GM23248 (cell line): ENCODE results near the gene KNL1. TPM values are rescaled to one million over a fixed set of nuclear protein-coding genes. Genes with fewer than 3 reads are reported as not detected.
A peak's percentile ranks its signal among the peaks of the same experiment; 100 is the strongest.

Experiments
- DNase-seq: peaks from one replicate; pipeline ENCODE4 v3.0.0-alpha.2; 2015
- H2AFZ ChIP-seq: fragments of 200-600 bp; sonication (generic); 2 replicates; pipeline ENCODE4 v1.6.1; 2016; ENCODE audit warnings: antibody characterized with exemption
- H3F3A ChIP-seq: fragments of 200-600 bp; sonication (generic); 2 replicates; pipeline ENCODE4 v1.6.1; 2016; ENCODE audit warnings: mild to moderate bottlenecking, antibody characterized with exemption, mixed run types; ENCODE audit not compliant: insufficient read depth
- H3K27ac ChIP-seq: fragments of 200-600 bp; sonication (generic); 2 replicates; pipeline ENCODE4 v1.5.1; 2016; ENCODE audit warnings: mild to moderate bottlenecking
- H3K27me3 ChIP-seq: fragments of 200-600 bp; sonication (generic); replicated peaks from 2 replicates; pipeline ENCODE4 v1.6.1; 2016; ENCODE audit warnings: mild to moderate bottlenecking; ENCODE audit not compliant: insufficient read depth
- H3K36me3 ChIP-seq: fragments of 200-600 bp; sonication (generic); 2 replicates; pipeline ENCODE4 v1.6.1; 2016; ENCODE audit warnings: low read depth, mild to moderate bottlenecking
- H3K4me1 ChIP-seq: fragments of 200-600 bp; sonication (generic); 2 replicates; pipeline ENCODE4 v1.6.1; 2016; ENCODE audit warnings: mild to moderate bottlenecking; ENCODE audit not compliant: insufficient read depth
- H3K4me2 ChIP-seq: fragments of 200-600 bp; sonication (generic); one replicate; pipeline ENCODE4 v1.6.1; 2016; ENCODE audit warnings: mild to moderate bottlenecking; ENCODE audit not compliant: unreplicated experiment
- H3K4me3 ChIP-seq: fragments of 200-600 bp; sonication (generic); 2 replicates; pipeline ENCODE4 v1.5.1; 2016; ENCODE audit warnings: mild to moderate bottlenecking
- H3K79me2 ChIP-seq: fragments of 200-600 bp; sonication (generic); 2 replicates; pipeline ENCODE4 v1.6.1; 2016; ENCODE audit warnings: mild to moderate bottlenecking; ENCODE audit not compliant: insufficient read depth
- H3K9ac ChIP-seq: fragments of 200-600 bp; sonication (generic); 2 replicates; pipeline ENCODE4 v1.6.1; 2016; ENCODE audit warnings: mild to moderate bottlenecking
- H3K9me2 ChIP-seq: fragments of 200-600 bp; sonication (generic); 2 replicates; pipeline ENCODE4 v1.6.1; 2016; ENCODE audit warnings: mixed run types, mild to moderate bottlenecking, moderate library complexity; ENCODE audit not compliant: insufficient read depth
- H3K9me3 ChIP-seq: fragments of 200-600 bp; sonication (generic); one replicate; pipeline ENCODE4 v1.6.1; 2017; ENCODE audit warnings: low read depth
- H4K20me1 ChIP-seq: fragments of 200-600 bp; sonication (generic); 2 replicates; pipeline ENCODE4 v1.6.0; 2016; ENCODE audit not compliant: insufficient read depth
- EZH2 ChIP-seq: fragments of 200-600 bp; sonication (generic); IDR thresholded peaks from 2 replicates; pipeline ENCODE4 v1.6.1; 2018; ENCODE audit warnings: antibody characterized with exemption, mild to moderate bottlenecking; ENCODE audit not compliant: insufficient read depth, poor library complexity, severe bottlenecking
- EZH2phosphoT487 ChIP-seq: fragments of 200-600 bp; sonication (generic); IDR thresholded peaks from 2 replicates; pipeline ENCODE4 v1.6.1; 2018; ENCODE audit warnings: antibody characterized with exemption, moderate library complexity, mild to moderate bottlenecking, low read depth; ENCODE audit not compliant: insufficient read depth
- WGBS, 2 experiments: methylation state at CpG; one replicate each; pipeline ENCODE4 v1.1.6; 2015 to 2017; ENCODE audit warnings: low lambda C conversion rate in 2 of 2, low coverage in 1 of 2; ENCODE audit errors: missing lambda C conversion rate in 2 of 2; 5-methylcytosine and 5-hydroxymethylcytosine counted together
- in situ Hi-C: fragments of 300-500 bp; cut with MboI; formaldehyde crosslinking; loops from 2 replicates; pipeline ENCODE4 v1.15.0; 2020
- polyA plus RNA-seq: library from polyadenylated mRNA; unstranded; fragments of >200 nt; fragmentation: Nextera tagmentation; extraction: Ambion mirVana; gene quantifications from 2 replicates; pipeline ENCODE4 v1.2.1, GENCODE V29; 2016
- total RNA-seq: library from RNA; depleted of rRNA; stranded (reverse); fragments of >200 nt; shearing (Covaris generic); gene quantifications from 2 replicates; pipeline ENCODE4 v1.2.3, GENCODE V29; 2014

Gene KNL1
- total and polyA plus RNA-seq, 2 experiments from 2014 or later: 5.7 to 14.5 TPM

- no peaks in the 10 kb centered on the region for H3K9me3 ChIP-seq
- H3K4me3 ChIP-seq: peak overlapping the region; percentile 88
- H3K4me1 ChIP-seq: 0 out of 2 replicates have a peak, but pooled peaks cover 4% of the 10 kb centered on the region
- H2AFZ ChIP-seq: peak overlapping the region; percentile 90
- peak; percentile 39 for DNase-seq
- peak overlapping the region; percentile 85 for H3K9ac ChIP-seq
- WGBS, 2 experiments: 16 to 18% methylated on average over 31 of the region's 31 CpGs
- H4K20me1 ChIP-seq: no peaks in the 10 kb centered on the region
- H3K36me3 ChIP-seq: no peaks in the 10 kb centered on the region
- no peaks in the 10 kb centered on the region for H3K27me3 ChIP-seq
- no peak for TF ChIP-seq EZH2
- no peak for TF ChIP-seq EZH2phosphoT487
- peaks cover 32% of the 10 kb centered on the region for H3K79me2 ChIP-seq
- peak overlapping the region; percentile 83 for H3K27ac ChIP-seq
- no peaks in the 10 kb centered on the region for H3K9me2 ChIP-seq
- in situ Hi-C loops: no loop called here
- H3F3A ChIP-seq: peaks cover 12% of the 10 kb centered on the region; the same call in 1 of the 2 replicates
- peak overlapping the region; percentile 81 for H3K4me2 ChIP-seq
Observed at GRCh38 chr15:40693904-40694687, 100.0 kb downstream of the KNL1 start.

GRCh38 chr15:40694688-40695468, 100.8 kb downstream of the KNL1 start, which contains the start of gene RAD51:
Gene RAD51 (plus strand): TSS chr15:40695174. CDS start chr15:40698759, 3,585 bp downstream.
- no peaks in the 10 kb centered on the region for H3K9me2 ChIP-seq
- H3K36me3 ChIP-seq: no peaks in the 10 kb centered on the region

GRCh38 chr15:40695469-40695890, 101.4 kb downstream of the KNL1 start:
- WGBS, 2 experiments: 0 to 1% methylated on average over 23 to 24 of the region's 24 CpGs
- Histone ChIP-seq H3K9ac (peak overlapping the region; percentile 85), H3K79me2 (peaks cover 32% of the 10 kb centered on the region), H3K4me1 (0 out of 2 replicates have a peak, but pooled peaks cover 4% of the 10 kb centered on the region), H3K9me3 (no peaks in the 10 kb centered on the region), H3K4me2 (peak overlapping the region; percentile 57), H3K4me3 (peak overlapping the region; percentile 88), H3K9me2 (no peaks in the 10 kb centered on the region), H2AFZ (peak overlapping the region; percentile 90), H4K20me1 (no peaks in the 10 kb centered on the region), H3F3A (peaks cover 12% of the 10 kb centered on the region; the same call in 1 of the 2 replicates), H3K27me3 (no peaks in the 10 kb centered on the region), H3K27ac (peak overlapping the region; percentile 83), H3K36me3 (no peaks in the 10 kb centered on the region)
- no peak for TF ChIP-seq EZH2phosphoT487
- no peak for TF ChIP-seq EZH2
- in situ Hi-C loops: no loop called here
- DNase-seq: peak; percentile 63

More at GRCh38 chr15:40694688-40695468, 100.8 kb downstream of the KNL1 start, which contains the start of gene RAD51:
- Histone ChIP-seq H2AFZ (peak within 1 kb of the TSS; percentile 90), H3K4me3 (peak within 1 kb of the TSS; percentile 88), H3K27me3 (no peaks in the 10 kb centered on the region), H3K27ac (peak within 1 kb of the TSS; percentile 83), H4K20me1 (no peaks in the 10 kb centered on the region), H3K4me2 (peak within 1 kb of the TSS; percentile 81), H3K4me1 (0 out of 2 replicates have a peak, but pooled peaks cover 4% of the 10 kb centered on the region), H3K79me2 (peaks cover 32% of the 10 kb centered on the region), H3K9me3 (no peaks in the 10 kb centered on the region), H3K9ac (peak within 1 kb of the TSS; percentile 85), H3F3A (peaks cover 12% of the 10 kb centered on the region; the same call in 1 of the 2 replicates)
- in situ Hi-C loops: no loop called here
- DNase-seq: peak; percentile 99
- WGBS, 2 experiments: 1% methylated on average over 66 to 75 of the region's 81 CpGs
- no peak for TF ChIP-seq EZH2phosphoT487
- no peak for TF ChIP-seq EZH2

GRCh38 chr15:40696228-40696627, 102.2 kb downstream of the KNL1 start:
- no peaks in the 10 kb centered on the region for H3K36me3 ChIP-seq
- H3K9me3 ChIP-seq: no peaks in the 10 kb centered on the region
- H3K4me3 ChIP-seq: peak overlapping the region; percentile 88
- H3K9me2 ChIP-seq: no peaks in the 10 kb centered on the region
- H2AFZ ChIP-seq: peak overlapping the region; percentile 90
- 79 to 88% methylated on average over 11 of the region's 11 CpGs for WGBS, 2 experiments
- DNase-seq: peak; percentile 2
- peaks cover 32% of the 10 kb centered on the region for H3K79me2 ChIP-seq
- 0 out of 2 replicates have a peak, but pooled peaks cover 4% of the 10 kb centered on the region for H3K4me1 ChIP-seq
- TF ChIP-seq EZH2phosphoT487 (no peak), EZH2 (no peak)
- H3K27ac ChIP-seq: peak overlapping the region; percentile 83; the same call in 1 of the 2 replicates
- no peaks in the 10 kb centered on the region for H3K27me3 ChIP-seq
- peak overlapping the region; percentile 85 for H3K9ac ChIP-seq
- H3K4me2 ChIP-seq: peak overlapping the region; percentile 57
- in situ Hi-C loops: no loop called here
- peaks cover 12% of the 10 kb centered on the region; the same call in 1 of the 2 replicates for H3F3A ChIP-seq
- H4K20me1 ChIP-seq: no peaks in the 10 kb centered on the region
